HEK293 (cell line): ENCODE data around the gene PLXND1.

ENCODE experiments used
- CTCF ChIA-PET: fragments of 350-600 bp; formaldehyde crosslinking; extraction: SDS; loops from one replicate; lab custom pipeline; 2021; ENCODE audit warnings: antibody characterized with exemption; lab: Yijun Ruan, JAX
- POLR2A ChIA-PET: fragments of 300-600 bp; formaldehyde crosslinking; extraction: SDS; loops from one replicate; lab custom pipeline; 2020; ENCODE audit warnings: antibody characterized with exemption, inconsistent platforms; lab: Yijun Ruan, JAX
- H3K27ac ChIP-seq: fragments of 200-500 bp; sonication (Bioruptor generic); 2 replicates; pipeline ENCODE4 v1.5.1; 2014; ENCODE audit warnings: low read depth, low read length, control low read depth, inconsistent platforms; ENCODE audit errors: extremely low read depth
- H3K36me3 ChIP-seq, 2 experiments: fragments of 200-500 bp in 1 of 2; sonication (Bioruptor generic) in 1 of 2; 1 replicate in 1 of 2; 2 replicates in 1 of 2; pipeline ENCODE4 v1.5.1; 2014 to 2017; ENCODE audit warnings: inconsistent platforms in 2 of 2, low read length in 2 of 2; ENCODE audit not compliant: control insufficient read depth in 2 of 2, insufficient read depth in 1 of 2
- H3K4me1 ChIP-seq: fragments of 200-500 bp; sonication (Bioruptor generic); 2 replicates; pipeline ENCODE4 v1.5.1; 2014; ENCODE audit warnings: mild to moderate bottlenecking, low read length, inconsistent platforms; ENCODE audit not compliant: control insufficient read depth, insufficient read depth
- H3K4me3 ChIP-seq: 2 replicates; pipeline ENCODE4 v1.5.1; 2011; ENCODE audit warnings: low read depth, mild to moderate bottlenecking, control low read depth, low read length, moderate library complexity
- H3K9me3 ChIP-seq: fragments of 200-500 bp; sonication (Bioruptor generic); 2 replicates; pipeline ENCODE4 v1.5.1; 2014; ENCODE audit warnings: low read depth, low read length, inconsistent platforms; ENCODE audit not compliant: control insufficient read depth, insufficient read depth
- ELK4 ChIP-seq: IDR thresholded peaks from 2 replicates; pipeline ENCODE4 v1.6.1; 2011; ENCODE audit warnings: mild to moderate bottlenecking, low read depth, low read length, borderline replicate concordance
- HOXD13 ChIP-seq: sonication (generic); formaldehyde crosslinking; IDR thresholded peaks from 2 replicates; pipeline ENCODE4 v1.8.0; 2022; ENCODE audit warnings: missing genetic modification reagents, borderline replicate concordance
- IKZF3 ChIP-seq: fragments of 450-650 bp; IDR thresholded peaks from 2 replicates; pipeline ENCODE4 v1.5.0; 2018; ENCODE audit warnings: missing biosample characterization, mild to moderate bottlenecking, missing genetic modification characterization, moderate library complexity
- KLF16 ChIP-seq: fragments of 450-650 bp; formaldehyde crosslinking; IDR thresholded peaks from 2 replicates; pipeline ENCODE4 v1.5.1; 2017; ENCODE audit warnings: missing biosample characterization, missing genetic modification characterization
- MEIS1 ChIP-seq: sonication (generic); formaldehyde crosslinking; IDR thresholded peaks from 2 replicates; pipeline ENCODE4 v1.8.1; 2022; ENCODE audit warnings: missing genetic modification reagents, mild to moderate bottlenecking, borderline replicate concordance
- SCRT1 ChIP-seq: fragments of 450-650 bp; formaldehyde crosslinking; IDR thresholded peaks from 2 replicates; pipeline ENCODE4 v1.5.1; 2016; ENCODE audit warnings: missing biosample characterization, missing genetic modification characterization, borderline replicate concordance
- SCRT2 ChIP-seq: fragments of 450-650 bp; formaldehyde crosslinking; IDR thresholded peaks from 2 replicates; pipeline ENCODE4 v1.5.1; 2016; ENCODE audit warnings: missing biosample characterization, missing genetic modification characterization
- SP2 ChIP-seq: fragments of 450-650 bp; formaldehyde crosslinking; IDR thresholded peaks from 2 replicates; pipeline ENCODE4 v1.5.1; 2016; ENCODE audit warnings: missing biosample characterization, missing genetic modification characterization
- YY1 ChIP-seq: fragments of 450-650 bp; formaldehyde crosslinking; IDR thresholded peaks from 2 replicates; pipeline ENCODE4 v1.5.1; 2018; ENCODE audit warnings: missing biosample characterization, missing genetic modification characterization
- ZFP69B ChIP-seq: fragments of 450-650 bp; formaldehyde crosslinking; IDR thresholded peaks from 2 replicates; pipeline ENCODE4 v1.5.1; 2016; ENCODE audit warnings: missing biosample characterization, missing genetic modification characterization
- ZIC2 ChIP-seq: fragments of 450-650 bp; formaldehyde crosslinking; IDR thresholded peaks from 2 replicates; pipeline ENCODE4 v1.5.1; 2016; ENCODE audit warnings: missing biosample characterization, missing genetic modification characterization
- ZNF121 ChIP-seq: fragments of 450-650 bp; formaldehyde crosslinking; IDR thresholded peaks from 2 replicates; pipeline ENCODE4 v1.5.1; 2016; ENCODE audit warnings: missing biosample characterization, missing genetic modification characterization
- ZNF138 ChIP-seq: fragments of 450-650 bp; formaldehyde crosslinking; IDR thresholded peaks from 2 replicates; pipeline ENCODE4 v1.5.1; 2016; ENCODE audit warnings: missing biosample characterization, missing genetic modification characterization, borderline replicate concordance
- ZNF214 ChIP-seq: fragments of 450-650 bp; formaldehyde crosslinking; IDR thresholded peaks from 2 replicates; pipeline ENCODE4 v1.5.1; 2017; ENCODE audit warnings: missing biosample characterization, mild to moderate bottlenecking, missing genetic modification characterization, borderline replicate concordance
- ZNF23 ChIP-seq: fragments of 450-650 bp; formaldehyde crosslinking; IDR thresholded peaks from 2 replicates; pipeline ENCODE4 v1.5.1; 2016; ENCODE audit warnings: missing biosample characterization, missing genetic modification characterization, borderline replicate concordance
- ZNF274 ChIP-seq, 2 experiments: fragments of 200-500 bp in 1 of 2; fragments of 450-650 bp in 1 of 2; sonication (Bioruptor generic) in 1 of 2; formaldehyde crosslinking in 1 of 2; IDR thresholded peaks; 2 replicates each; pipeline versions ENCODE4 v1.5.1 to v1.6.1; 2014 to 2016; ENCODE audit warnings: borderline replicate concordance in 1 of 2, inconsistent platforms in 1 of 2, low read length in 1 of 2, missing biosample characterization in 1 of 2, missing genetic modification characterization in 1 of 2
- ZNF335 ChIP-seq: fragments of 450-650 bp; formaldehyde crosslinking; conservative IDR thresholded peaks from 2 replicates; pipeline ENCODE4 v1.5.1; 2016; ENCODE audit warnings: missing biosample characterization, missing genetic modification characterization
- ZNF350 ChIP-seq: fragments of 450-650 bp; formaldehyde crosslinking; IDR thresholded peaks from 2 replicates; pipeline ENCODE4 v1.5.0; 2017; ENCODE audit warnings: missing biosample characterization, mild to moderate bottlenecking, missing genetic modification characterization
- ZNF544 ChIP-seq: fragments of 450-650 bp; formaldehyde crosslinking; IDR thresholded peaks from 2 replicates; pipeline ENCODE4 v1.5.0; 2017; ENCODE audit warnings: missing biosample characterization, missing genetic modification characterization
- ZNF555 ChIP-seq: fragments of 450-650 bp; formaldehyde crosslinking; conservative IDR thresholded peaks from 2 replicates; pipeline ENCODE4 v1.5.1; 2017; ENCODE audit warnings: missing biosample characterization, mild to moderate bottlenecking, missing genetic modification characterization, inconsistent platforms
- ZNF571 ChIP-seq: fragments of 450-650 bp; formaldehyde crosslinking; IDR thresholded peaks from 2 replicates; pipeline ENCODE4 v1.5.0; 2017; ENCODE audit warnings: missing biosample characterization, missing genetic modification characterization
- ZNF596 ChIP-seq: fragments of 450-650 bp; IDR thresholded peaks from 2 replicates; pipeline ENCODE4 v1.5.0; 2018; ENCODE audit warnings: missing biosample characterization, mild to moderate bottlenecking, missing genetic modification characterization, moderate library complexity
- ZNF600 ChIP-seq: fragments of 450-650 bp; formaldehyde crosslinking; IDR thresholded peaks from 2 replicates; pipeline ENCODE4 v1.5.1; 2016; ENCODE audit warnings: missing biosample characterization, missing genetic modification characterization
- ZNF621 ChIP-seq: fragments of 450-650 bp; formaldehyde crosslinking; IDR thresholded peaks from 2 replicates; pipeline ENCODE4 v1.5.1; 2017; ENCODE audit warnings: missing biosample characterization, missing genetic modification characterization
- ZNF654 ChIP-seq: fragments of 450-650 bp; formaldehyde crosslinking; IDR thresholded peaks from 2 replicates; pipeline ENCODE4 v1.5.1; 2016; ENCODE audit warnings: low read depth, missing biosample characterization, missing genetic modification characterization
- ZNF670 ChIP-seq: fragments of 450-650 bp; formaldehyde crosslinking; IDR thresholded peaks from 2 replicates; pipeline ENCODE4 v1.5.1; 2016; ENCODE audit warnings: missing biosample characterization, missing genetic modification characterization, low read depth
- ZNF747 ChIP-seq: fragments of 450-650 bp; formaldehyde crosslinking; IDR thresholded peaks from 2 replicates; pipeline ENCODE4 v1.5.1; 2016; ENCODE audit warnings: missing biosample characterization, missing genetic modification characterization
- ZNF777 ChIP-seq: fragments of 450-650 bp; formaldehyde crosslinking; IDR thresholded peaks from 2 replicates; pipeline ENCODE4 v1.5.1; 2017; ENCODE audit warnings: missing biosample characterization, missing genetic modification characterization, borderline replicate concordance
- ZNF830 ChIP-seq: fragments of 450-650 bp; IDR thresholded peaks from 2 replicates; pipeline ENCODE4 v1.5.0; 2018; ENCODE audit warnings: missing biosample characterization, missing genetic modification characterization, low read depth, mild to moderate bottlenecking, moderate library complexity
- ZNF837 ChIP-seq: fragments of 450-650 bp; formaldehyde crosslinking; IDR thresholded peaks from 2 replicates; pipeline ENCODE4 v1.5.1; 2016; ENCODE audit warnings: missing biosample characterization, missing genetic modification characterization
- ZNF843 ChIP-seq: fragments of 450-650 bp; formaldehyde crosslinking; IDR thresholded peaks from 2 replicates; pipeline ENCODE4 v1.5.1; 2016; ENCODE audit warnings: missing biosample characterization, missing genetic modification characterization
- ZSCAN5A ChIP-seq: fragments of 450-650 bp; formaldehyde crosslinking; IDR thresholded peaks from 2 replicates; pipeline ENCODE4 v1.5.1; 2016; ENCODE audit warnings: missing biosample characterization, missing genetic modification characterization
- ZXDB ChIP-seq: fragments of 450-650 bp; formaldehyde crosslinking; IDR thresholded peaks from 2 replicates; pipeline ENCODE4 v1.5.1; 2016; ENCODE audit warnings: missing biosample characterization, missing genetic modification characterization

Gene PLXND1

GRCh38 chr3:129654131-129654530 lies 47.7 kb upstream of the PLXND1 start:
- peaks cover 0 to 12% of the 10 kb centered on the region in 2 experiments; a peak in 1 of 3 replicates for H3K36me3 ChIP-seq
- ChIA-PET POLR2A (no interaction called here), CTCF (interaction anchor here (0.6 to 1.9 kb wide), 6 partner anchors 25 to 449 kb away, joined by 3 to 11 read pairs (median 4); no protein-coding TSS in a partner anchor)
- no peaks in the 10 kb centered on the region for H3K9me3 ChIP-seq
- peaks cover 6% of the 10 kb centered on the region for H3K4me1 ChIP-seq
- TF ChIP-seq ZNF596 = no peak
- TF ChIP-seq ZNF274 (IDR thresholded peaks at IDR 0.05; ENCODE audit: low read length) = no peak
- no peak for TF ChIP-seq ZNF274 (tag by site-specific recombination; IDR thresholded peaks at IDR 0.05; ENCODE audit: borderline replicate concordance)
- no peak for TF ChIP-seq ZNF747
- TF ChIP-seq KLF16 (tag by site-specific recombination) = no peak
- TF ChIP-seq ZNF23 = no peak
- no peak for TF ChIP-seq ZFP69B
- no peak for TF ChIP-seq ZSCAN5A
- TF ChIP-seq ZNF571 (tag by site-specific recombination) = no peak
- no peak for TF ChIP-seq ZIC2
- no peak for TF ChIP-seq ZNF335 (tag by site-specific recombination)
- TF ChIP-seq ZNF555 = no peak
- TF ChIP-seq YY1 = no peak
- TF ChIP-seq ZNF121 = no peak
- no peak overlapping the region for H3K27ac ChIP-seq
- no peak overlapping the region for H3K4me3 ChIP-seq

GRCh38 chr3:129653019-129653418 lies 46.5 kb upstream of the PLXND1 start:
- Histone ChIP-seq H3K4me1 (peaks cover 6% of the 10 kb centered on the region), H3K27ac (no peak overlapping the region), H3K4me3 (no peak overlapping the region), H3K36me3 (peaks cover 0 to 12% of the 10 kb centered on the region in 2 experiments; a peak in 1 of 3 replicates), H3K9me3 (no peaks in the 10 kb centered on the region)
- POLR2A ChIA-PET = no interaction called here
- CTCF ChIA-PET = interaction anchor here (0.8 to 1.9 kb wide), 3 partner anchors 162 to 901 kb away, joined by 3 to 4 read pairs (median 4); no protein-coding TSS in a partner anchor
- no peak for TF ChIP-seq SP2 (tag by site-specific recombination)
- TF ChIP-seq ZNF843 (tag by site-specific recombination) = no peak
- no peak for TF ChIP-seq MEIS1
- TF ChIP-seq HOXD13 = no peak

- POLR2A ChIA-PET = no interaction called here
- peaks cover 2% of the 10 kb centered on the region; the same call in 1 of the 2 replicates for H3K4me1 ChIP-seq
- H3K9me3 ChIP-seq = no peaks in the 10 kb centered on the region
- H3K4me3 ChIP-seq = no peak overlapping the region
- CTCF ChIA-PET = interaction anchor here (0.6 to 1.2 kb wide), 4 partner anchors 12 to 174 kb away, joined by 3 to 5 read pairs (median 4); no protein-coding TSS in a partner anchor
- no peak overlapping the region for H3K27ac ChIP-seq
- H3K36me3 ChIP-seq = peaks cover 0 to 12% of the 10 kb centered on the region in 2 experiments; a peak in 1 of 3 replicates
- no peak for TF ChIP-seq ZNF350 (tag by site-specific recombination)
- TF ChIP-seq ZNF670 (tag by site-specific recombination) = no peak
- peak; percentile 87 for TF ChIP-seq SCRT2 (tag by site-specific recombination)
- TF ChIP-seq ELK4 = no peak
- TF ChIP-seq ZNF544 (tag by site-specific recombination) = no peak
- TF ChIP-seq ZNF837 (tag by site-specific recombination) = no peak
- TF ChIP-seq ZXDB (tag by site-specific recombination) = no peak
- TF ChIP-seq ZNF138 = no peak
- TF ChIP-seq ZNF214 (tag by site-specific recombination) = no peak
- no peak for TF ChIP-seq IKZF3 (tag by site-specific recombination)
- TF ChIP-seq ZNF830 (tag by site-specific recombination) = no peak
- TF ChIP-seq ZNF600 (tag by site-specific recombination) = peak; percentile 43; the same call in 1 of the 2 replicates
- peak; percentile 54; the same call in 1 of the 2 replicates for TF ChIP-seq SCRT1 (tag by site-specific recombination)
- TF ChIP-seq ZNF777 (tag by site-specific recombination) = no peak
- 0 out of 2 replicates have a peak, but pooled peaks have one; percentile 14 for TF ChIP-seq ZNF654
- no peak for TF ChIP-seq ZNF621 (tag by site-specific recombination)
Observed at GRCh38 chr3:129651435-129652202, 45.1 kb upstream of the PLXND1 start.
